Measurements from ENCODE around the gene SORCS2.

Gene SORCS2

DNA sequence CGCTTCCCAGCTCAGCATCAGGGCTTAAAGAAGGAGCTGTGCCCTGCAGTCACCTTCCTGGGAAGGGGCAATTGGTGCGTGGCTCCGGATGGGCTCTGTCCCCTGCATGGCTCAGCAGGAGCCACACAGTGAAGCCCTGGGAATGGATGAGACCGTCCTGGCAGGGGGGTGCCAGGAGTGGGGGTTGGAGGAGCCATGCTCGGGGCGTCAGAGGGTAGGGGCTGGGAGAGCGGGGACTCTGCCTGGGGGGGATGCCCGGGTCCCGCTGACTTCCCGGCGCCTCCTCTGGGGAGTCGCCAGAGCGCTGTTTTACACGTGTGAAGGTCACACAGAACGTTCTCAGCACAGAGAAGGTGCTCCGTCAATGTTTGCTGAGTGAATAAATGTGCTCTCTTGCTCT is 563.2 kb downstream of the SORCS2 start:
- TF ChIP-seq, protein P1, sequence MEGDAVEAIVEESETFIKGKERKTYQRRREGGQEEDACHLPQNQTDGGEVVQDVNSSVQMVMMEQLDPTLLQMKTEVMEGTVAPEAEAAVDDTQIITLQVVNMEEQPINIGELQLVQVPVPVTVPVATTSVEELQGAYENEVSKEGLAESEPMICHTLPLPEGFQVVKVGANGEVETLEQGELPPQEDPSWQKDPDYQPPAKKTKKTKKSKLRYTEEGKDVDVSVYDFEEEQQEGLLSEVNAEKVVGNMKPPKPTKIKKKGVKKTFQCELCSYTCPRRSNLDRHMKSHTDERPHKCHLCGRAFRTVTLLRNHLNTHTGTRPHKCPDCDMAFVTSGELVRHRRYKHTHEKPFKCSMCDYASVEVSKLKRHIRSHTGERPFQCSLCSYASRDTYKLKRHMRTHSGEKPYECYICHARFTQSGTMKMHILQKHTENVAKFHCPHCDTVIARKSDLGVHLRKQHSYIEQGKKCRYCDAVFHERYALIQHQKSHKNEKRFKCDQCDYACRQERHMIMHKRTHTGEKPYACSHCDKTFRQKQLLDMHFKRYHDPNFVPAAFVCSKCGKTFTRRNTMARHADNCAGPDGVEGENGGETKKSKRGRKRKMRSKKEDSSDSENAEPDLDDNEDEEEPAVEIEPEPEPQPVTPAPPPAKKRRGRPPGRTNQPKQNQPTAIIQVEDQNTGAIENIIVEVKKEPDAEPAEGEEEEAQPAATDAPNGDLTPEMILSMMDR (IDR thresholded peaks at IDR 0.05; ENCODE audit: extremely low read depth, missing control alignments): no peak
- DNase-seq (ENCODE audit: low spot score): no peak

DNA sequence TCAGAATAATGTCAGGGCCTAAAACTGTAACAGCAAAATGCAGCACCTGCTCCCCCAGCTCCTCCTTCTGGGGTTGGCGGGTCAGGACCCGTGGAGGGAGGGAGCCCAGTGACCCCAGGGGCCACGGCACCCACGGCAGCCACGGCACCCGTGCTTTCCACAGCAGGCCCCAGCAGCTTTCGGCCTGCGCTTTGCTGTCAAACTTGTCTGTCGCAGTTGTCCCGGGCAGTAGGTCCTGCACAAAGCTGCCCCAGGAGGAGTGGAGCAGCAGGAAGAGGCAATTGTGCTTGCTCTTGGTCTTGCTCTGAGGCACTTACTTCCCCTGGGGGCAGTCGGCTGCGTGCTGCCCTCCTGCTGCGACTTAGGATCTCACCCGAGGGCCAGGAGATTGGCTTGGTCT is 563.7 kb downstream of the SORCS2 start:
- TF ChIP-seq, protein P1 (IDR thresholded peaks at IDR 0.05; ENCODE audit: extremely low read depth, missing control alignments): no peak
- no peak for DNase-seq (ENCODE audit: low spot score)

DNA sequence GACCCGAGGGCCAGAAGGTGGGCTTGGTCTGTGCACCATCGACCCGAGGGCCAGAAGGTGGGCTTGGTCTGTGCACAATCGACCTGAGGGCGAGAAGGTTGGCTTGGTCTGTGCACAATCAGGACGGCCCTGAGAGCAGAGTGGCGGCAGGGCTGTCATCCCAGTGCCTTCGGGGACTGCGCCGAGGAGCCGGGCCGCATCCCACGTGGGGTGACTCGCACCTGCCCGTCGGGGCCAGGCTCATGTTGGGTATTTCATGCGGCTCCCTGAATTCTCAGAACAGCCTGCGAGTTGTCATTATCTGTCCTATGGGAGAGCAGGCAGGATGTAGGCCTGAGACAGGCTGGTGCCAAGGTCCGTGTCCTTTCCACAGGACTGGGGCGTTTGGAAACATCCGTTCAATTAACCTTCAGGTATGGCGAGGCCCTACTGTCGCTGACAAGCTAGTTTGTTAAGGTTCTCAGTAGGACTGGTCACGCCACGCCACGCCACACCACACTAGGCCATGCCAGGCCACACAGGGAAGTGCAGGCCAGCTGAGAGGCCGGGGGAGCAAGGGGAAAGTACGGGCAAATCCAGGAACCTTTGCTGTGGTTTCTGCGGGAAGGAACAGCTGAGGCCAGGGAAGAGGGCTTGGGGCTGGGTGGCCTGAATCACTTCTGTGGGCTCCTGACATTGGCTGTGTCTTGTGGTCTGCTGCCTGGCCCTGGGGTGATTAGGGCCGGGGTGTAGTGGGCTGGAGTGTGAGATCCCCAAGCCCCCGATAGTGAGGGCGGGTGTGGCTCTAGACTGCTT is 564.4 kb downstream of the SORCS2 start:
- TF ChIP-seq, protein P1 (IDR thresholded peaks at IDR 0.05; ENCODE audit: extremely low read depth, missing control alignments): no peak
- DNase-seq (ENCODE audit: low spot score): no peak

DNA sequence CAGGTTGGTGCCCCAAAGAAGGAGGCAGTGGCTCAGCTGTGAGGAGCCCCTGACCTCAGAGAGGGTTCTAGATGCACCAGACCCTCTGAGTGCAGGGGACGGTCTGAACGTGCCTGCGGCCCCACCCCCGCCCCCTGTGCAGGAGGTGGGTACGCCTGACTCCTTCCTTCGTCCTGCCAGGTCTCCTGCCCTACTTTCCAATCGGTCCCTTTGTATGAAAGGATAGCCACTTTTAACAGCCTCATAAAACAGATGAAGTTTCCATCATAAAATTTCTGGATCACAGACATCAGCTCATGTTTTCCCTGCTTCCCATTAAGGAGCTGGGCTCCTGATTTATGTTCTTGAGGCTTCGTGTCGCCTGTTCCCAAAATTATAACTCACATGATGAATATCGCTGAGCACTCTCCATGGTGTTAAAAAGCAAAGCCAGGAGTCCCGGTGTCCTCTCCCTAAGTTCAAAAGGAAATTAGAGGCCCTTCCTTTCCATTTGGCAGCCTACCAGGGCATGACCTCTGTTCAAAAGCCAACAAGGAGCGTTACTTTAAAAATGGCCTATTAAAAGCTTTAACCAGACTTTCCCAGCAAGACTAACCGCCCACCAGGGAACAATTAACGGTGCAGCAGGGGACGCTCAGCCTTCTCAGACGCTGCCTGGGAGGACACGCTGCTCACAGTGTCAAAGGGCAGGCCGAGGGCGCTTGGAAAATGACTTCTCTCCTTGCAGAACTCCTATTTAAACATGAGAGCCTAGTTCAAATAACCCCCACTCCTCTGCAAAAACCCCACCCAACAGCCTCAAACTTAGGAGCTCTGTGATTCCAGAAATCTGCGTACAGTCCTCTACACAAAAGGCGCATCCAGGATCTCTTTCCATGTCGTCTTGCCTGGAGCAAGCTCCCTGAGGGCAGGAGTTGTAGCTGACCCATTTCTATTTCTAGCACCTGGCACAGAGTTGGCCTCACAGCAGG is 565.4 kb downstream of the SORCS2 start:
- DNase-seq (ENCODE audit: low spot score): no peak
- TF ChIP-seq, protein P1 (IDR thresholded peaks at IDR 0.05; ENCODE audit: extremely low read depth, missing control alignments): no peak

DNA sequence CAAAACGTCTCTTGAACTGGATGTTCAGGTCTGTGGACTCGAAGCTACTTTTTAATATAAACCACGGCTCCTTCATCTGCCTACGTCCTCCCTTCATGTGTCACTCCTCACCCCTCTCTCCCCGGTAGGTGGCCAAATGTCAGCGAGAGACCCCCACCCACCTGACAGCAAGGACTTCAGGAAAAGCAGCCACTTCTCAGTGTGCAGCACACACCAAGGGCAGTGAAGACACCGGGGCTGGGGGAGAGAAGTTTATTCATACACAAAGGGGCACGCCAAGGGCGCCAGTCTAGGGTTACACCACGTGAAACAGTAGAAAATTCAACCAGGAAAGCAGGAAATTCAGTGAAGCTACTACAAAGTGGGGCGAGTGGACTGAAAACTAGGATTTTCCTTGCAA is 566.1 kb downstream of the SORCS2 start:
- no peak for DNase-seq (ENCODE audit: low spot score)
- TF ChIP-seq, protein P1 (IDR thresholded peaks at IDR 0.05; ENCODE audit: extremely low read depth, missing control alignments): no peak

DNA sequence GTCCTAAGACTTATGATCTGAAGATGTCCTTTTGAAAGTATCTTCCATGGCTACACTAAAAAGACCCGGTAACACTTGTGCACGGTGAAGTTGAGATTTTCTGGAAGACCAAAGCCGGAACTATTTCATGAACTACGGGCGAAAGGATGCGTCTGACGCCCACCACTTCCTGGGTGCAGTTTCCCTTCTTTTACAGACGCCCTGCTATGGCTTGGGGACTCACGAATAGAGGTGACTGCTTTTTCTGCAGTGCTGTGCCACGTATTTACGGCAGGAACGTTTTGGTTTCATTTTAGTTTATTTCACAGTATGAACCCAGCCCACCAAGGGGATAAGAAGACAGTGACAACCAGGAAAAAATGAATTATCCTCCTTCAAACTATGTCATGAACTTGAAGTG is 566.9 kb downstream of the SORCS2 start:
- TF ChIP-seq, protein P1 (IDR thresholded peaks at IDR 0.05; ENCODE audit: extremely low read depth, missing control alignments): no peak
- DNase-seq (ENCODE audit: low spot score): peak; percentile 45

DNA sequence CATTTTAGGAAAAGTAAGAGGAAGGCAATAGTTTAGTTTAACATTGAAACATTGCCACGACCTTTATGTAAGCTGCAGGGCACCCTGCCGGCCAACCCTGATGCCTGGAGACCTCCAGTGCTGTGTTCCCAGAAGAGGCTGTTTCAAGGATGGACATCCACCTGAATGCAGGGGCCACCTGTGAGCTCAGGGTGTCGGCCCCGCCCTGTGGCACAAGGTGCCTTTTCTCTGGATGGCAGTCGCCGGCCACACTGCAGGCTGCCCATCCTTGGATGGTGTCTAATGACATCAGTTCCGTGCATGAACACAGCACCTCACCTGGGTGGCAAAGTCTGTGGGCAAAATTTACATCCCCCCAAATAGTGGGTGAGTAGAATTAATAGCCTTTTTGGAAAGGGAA is 567.3 kb downstream of the SORCS2 start:
- DNase-seq (ENCODE audit: low spot score): no peak
- TF ChIP-seq, protein P1 (IDR thresholded peaks at IDR 0.05; ENCODE audit: extremely low read depth, missing control alignments): no peak

Measured in GM20000 (cell line).